Small intestine (tissue), 16 donors: ENCODE measurements around the gene KLHL42. TPM values are rescaled to one million over a fixed set of nuclear protein-coding genes. Genes with fewer than 3 reads are reported as not detected.
A peak's percentile ranks its signal among the peaks of the same experiment; 100 is the strongest.
"Not testable (repeated sequence)": the region's sequence is repeated elsewhere in the genome, so short reads cannot be mapped to it uniquely, and the experiment has no call there.

Experiments used
- DNase-seq, 2 donors: peaks; one replicate each; pipeline versions ENCODE4 v3.0.0 to v3.0.0-alpha.2; 2013
- FAIRE-seq: peaks from 2 replicates; lab custom pipeline; 2012; peaks lifted over from hg19 to GRCh38; lab: Jason Lieb, UNC
- H3K27ac ChIP-seq, 3 donors: one replicate each; pipeline ENCODE4 v1.5.1; 2013; ENCODE audit warnings: low read length in 2 of 3, mild to moderate bottlenecking in 2 of 3, control low read depth in 1 of 3, inconsistent platforms in 1 of 3, low read depth in 1 of 3, moderate library complexity in 1 of 3
- H3K27me3 ChIP-seq, 3 donors: one replicate each; pipeline ENCODE4 v1.6.1; 2013; ENCODE audit warnings: low read length in 3 of 3, inconsistent platforms in 1 of 3; ENCODE audit not compliant: control insufficient read depth in 3 of 3, insufficient read depth in 3 of 3
- H3K36me3 ChIP-seq, 3 donors: one replicate each; pipeline ENCODE4 v1.6.1; 2013; ENCODE audit warnings: low read length in 3 of 3, inconsistent platforms in 1 of 3, low read depth in 1 of 3, mild to moderate bottlenecking in 1 of 3, moderate library complexity in 1 of 3; ENCODE audit not compliant: control insufficient read depth in 3 of 3, insufficient read depth in 2 of 3
- H3K4me1 ChIP-seq, 3 donors: one replicate each; pipeline ENCODE4 v1.6.1; 2013; ENCODE audit warnings: low read length in 2 of 3, inconsistent platforms in 1 of 3, low read depth in 1 of 3, mild to moderate bottlenecking in 1 of 3, moderate library complexity in 1 of 3; ENCODE audit not compliant: control insufficient read depth in 3 of 3, insufficient read depth in 2 of 3
- H3K4me3 ChIP-seq, 3 donors: one replicate each; pipeline ENCODE4 v1.5.1; 2013; ENCODE audit warnings: low read length in 3 of 3, control low read depth in 1 of 3, inconsistent platforms in 1 of 3, low read depth in 1 of 3, mild to moderate bottlenecking in 1 of 3, moderate library complexity in 1 of 3
- H3K9me3 ChIP-seq, 2 donors: one replicate each; pipeline ENCODE4 v1.6.1; 2013; ENCODE audit warnings: low read depth in 1 of 2, low read length in 1 of 2; ENCODE audit not compliant: control insufficient read depth in 2 of 2, insufficient read depth in 1 of 2
- WGBS, 3 donors: extraction: QIAGEN DNeasy Blood & Tissue Kit; methylation state at CpG; one replicate each; pipeline ENCODE4 v1.1.7; 2013; 5-methylcytosine and 5-hydroxymethylcytosine counted together
- long read RNA-seq, 10 donors: transcript quantifications; one replicate each; lab custom pipeline, GENCODE V29; 2026
- polyA plus RNA-seq, 4 donors: library from polyadenylated mRNA; stranded (reverse) in 3 of 4; unstranded in 1 of 4; fragments of 200-250 nt in 3 of 4; fragments of 120-200 nt in 1 of 4; gene quantifications; one replicate each; pipeline versions ENCODE4 v1.2.1 to v1.2.3, GENCODE V29; 2013
- donor health status: healthy with polysubstance abuse.
- donor health status: control.
- donor health status: control.
- donor health status: Bipolar disorder and iron deficiency.
- donor health status: healthy.

KLHL42 gene, protein sequence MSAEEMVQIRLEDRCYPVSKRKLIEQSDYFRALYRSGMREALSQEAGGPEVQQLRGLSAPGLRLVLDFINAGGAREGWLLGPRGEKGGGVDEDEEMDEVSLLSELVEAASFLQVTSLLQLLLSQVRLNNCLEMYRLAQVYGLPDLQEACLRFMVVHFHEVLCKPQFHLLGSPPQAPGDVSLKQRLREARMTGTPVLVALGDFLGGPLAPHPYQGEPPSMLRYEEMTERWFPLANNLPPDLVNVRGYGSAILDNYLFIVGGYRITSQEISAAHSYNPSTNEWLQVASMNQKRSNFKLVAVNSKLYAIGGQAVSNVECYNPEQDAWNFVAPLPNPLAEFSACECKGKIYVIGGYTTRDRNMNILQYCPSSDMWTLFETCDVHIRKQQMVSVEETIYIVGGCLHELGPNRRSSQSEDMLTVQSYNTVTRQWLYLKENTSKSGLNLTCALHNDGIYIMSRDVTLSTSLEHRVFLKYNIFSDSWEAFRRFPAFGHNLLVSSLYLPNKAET
- polyA plus RNA-seq = 10 to 100 TPM in 1 of 4 donors, 1 to 10 TPM in 3; 2.2 to 16.6 (median 4.6) TPM
- long read RNA-seq, donor 1, full-length matches to known transcripts = 8 of 8 reads
- long read RNA-seq, donor 1, partial matches to known transcripts = 0 of 8 reads
- long read RNA-seq, donor 1, other reads (novel, unspliced or antisense) = 0 of 8 reads
- long read RNA-seq, donor 2, full-length matches to known transcripts = 4 of 4 reads
- long read RNA-seq, donor 2, partial matches to known transcripts = 0 of 4 reads
- long read RNA-seq, donor 2, other reads (novel, unspliced or antisense) = 0 of 4 reads
- long read RNA-seq, donor 3, partial matches to known transcripts = 5 of 6 reads
- long read RNA-seq, donor 3, other reads (novel, unspliced or antisense) = 0 of 6 reads
- long read RNA-seq, donor 4, partial matches to known transcripts = 0 of 1 reads
- long read RNA-seq, donor 4, other reads (novel, unspliced or antisense) = 0 of 1 reads
- long read RNA-seq, donor 5, full-length matches to known transcripts = 4 of 4 reads
- long read RNA-seq, donor 5, partial matches to known transcripts = 0 of 4 reads
- long read RNA-seq, donor 5, other reads (novel, unspliced or antisense) = 0 of 4 reads
- long read RNA-seq, donor 6, full-length matches to known transcripts = 6 of 6 reads
- long read RNA-seq, donor 6, partial matches to known transcripts = 0 of 6 reads
- long read RNA-seq, donor 6, other reads (novel, unspliced or antisense) = 0 of 6 reads
- long read RNA-seq, donor 7 = 0 reads
- long read RNA-seq, donor 8, partial matches to known transcripts = 0 of 1 reads
- long read RNA-seq, donor 8, other reads (novel, unspliced or antisense) = 0 of 1 reads
- long read RNA-seq, donor 9, full-length matches to known transcripts = 3 of 3 reads
- long read RNA-seq, donor 9, partial matches to known transcripts = 0 of 3 reads
- long read RNA-seq, donor 9, other reads (novel, unspliced or antisense) = 0 of 3 reads
- long read RNA-seq, donor 10, full-length matches to known transcripts = 8 of 13 reads
- long read RNA-seq, donor 10, partial matches to known transcripts = 5 of 13 reads
- long read RNA-seq, donor 10, other reads (novel, unspliced or antisense) = 0 of 13 reads

DNA sequence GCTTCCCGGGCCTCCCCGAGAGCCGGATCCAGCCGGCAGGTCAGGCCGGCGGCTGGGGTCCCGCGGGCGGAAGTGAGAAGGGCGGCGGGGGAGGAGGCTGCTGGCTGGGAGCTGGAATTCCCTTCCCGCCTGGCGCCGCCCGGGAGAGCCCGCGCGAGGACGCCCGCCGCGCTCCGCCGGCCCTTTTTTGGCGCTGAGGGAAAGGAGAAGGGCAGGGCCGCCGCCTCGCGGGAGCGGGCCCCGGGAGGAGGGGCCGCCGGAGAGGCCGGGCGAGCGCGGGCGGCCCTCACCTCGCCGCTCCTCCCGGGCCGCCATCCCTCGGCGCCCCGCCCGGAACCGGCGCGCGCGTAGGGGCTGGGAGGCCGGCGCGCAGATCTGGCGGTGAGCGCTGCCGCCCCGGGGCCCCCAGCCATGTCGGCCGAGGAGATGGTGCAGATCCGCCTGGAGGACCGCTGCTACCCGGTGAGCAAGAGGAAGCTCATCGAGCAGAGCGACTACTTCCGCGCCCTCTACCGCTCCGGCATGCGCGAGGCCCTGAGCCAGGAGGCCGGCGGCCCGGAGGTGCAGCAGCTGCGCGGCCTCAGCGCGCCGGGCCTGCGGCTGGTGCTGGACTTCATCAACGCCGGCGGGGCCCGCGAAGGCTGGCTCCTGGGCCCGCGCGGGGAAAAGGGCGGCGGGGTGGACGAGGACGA, at the start of gene KLHL42, which contains the start of gene MANSC4:
TSS of gene KLHL42 (plus strand) at position 314 of the 692 bp plus-strand sequence. CDS start at position 412, 98 bp downstream.
TSS of gene MANSC4 (minus strand) at position 317 of the 692 bp plus-strand sequence. CDS start 8,960 bp downstream, outside the sequence.
- no peaks in the 10 kb centered on the region for H3K9me3 ChIP-seq
- FAIRE-seq (no peak), DNase-seq (peak; percentile 63 to 90)
- H3K4me3 ChIP-seq = peak within 1 kb of the TSS; percentile 61 to 76 (median 66)
- peaks cover 0 to 12% (median 0%) of the 10 kb centered on the region in 3 donors for H3K36me3 ChIP-seq
- H3K27ac ChIP-seq = peak within 1 kb of the TSS; percentile 75 to 91 (median 86)
- 0% methylated on average over 60 to 92 of the region's 92 CpGs for WGBS, 3 donors
- no peaks in the 10 kb centered on the region for H3K27me3 ChIP-seq
- H3K4me1 ChIP-seq = peaks cover 0 to 13% (median 2%) of the 10 kb centered on the region in 3 donors

DNA sequence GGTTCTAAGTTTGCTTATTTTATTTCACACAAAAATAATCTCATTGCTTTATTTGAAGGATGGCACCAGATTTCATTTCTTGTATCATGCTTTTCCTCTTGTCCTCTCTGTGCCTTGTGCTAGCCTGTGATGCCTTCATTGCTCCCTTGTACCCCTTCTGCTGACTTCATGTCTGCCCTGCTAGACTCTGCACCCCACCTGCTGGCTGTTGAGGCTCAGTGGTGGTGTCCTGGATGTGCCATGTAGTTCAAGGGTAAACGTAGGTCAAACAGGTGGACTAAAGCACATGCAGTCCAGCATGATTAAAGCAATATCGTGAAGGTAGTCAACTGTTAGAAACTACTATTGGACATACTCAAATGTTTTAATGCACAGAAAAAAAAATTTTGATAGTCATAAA, 47.8 kb upstream of the KLHL42 start:
- H3K4me3 ChIP-seq = no peak overlapping the region
- H3K4me1 ChIP-seq = no peaks in the 10 kb centered on the region
- no peak overlapping the region for H3K27ac ChIP-seq
- H3K27me3 ChIP-seq = no peaks in the 10 kb centered on the region
- FAIRE-seq (no peak), DNase-seq (peak; percentile 19 to 34)
- H3K36me3 ChIP-seq = peaks cover 2 to 18% (median 5%) of the 10 kb centered on the region in 3 donors
- 39 to 65% (median 40%) methylated on average over 2 of the region's 2 CpGs for WGBS, 3 donors
- no peaks in the 10 kb centered on the region for H3K9me3 ChIP-seq

DNA sequence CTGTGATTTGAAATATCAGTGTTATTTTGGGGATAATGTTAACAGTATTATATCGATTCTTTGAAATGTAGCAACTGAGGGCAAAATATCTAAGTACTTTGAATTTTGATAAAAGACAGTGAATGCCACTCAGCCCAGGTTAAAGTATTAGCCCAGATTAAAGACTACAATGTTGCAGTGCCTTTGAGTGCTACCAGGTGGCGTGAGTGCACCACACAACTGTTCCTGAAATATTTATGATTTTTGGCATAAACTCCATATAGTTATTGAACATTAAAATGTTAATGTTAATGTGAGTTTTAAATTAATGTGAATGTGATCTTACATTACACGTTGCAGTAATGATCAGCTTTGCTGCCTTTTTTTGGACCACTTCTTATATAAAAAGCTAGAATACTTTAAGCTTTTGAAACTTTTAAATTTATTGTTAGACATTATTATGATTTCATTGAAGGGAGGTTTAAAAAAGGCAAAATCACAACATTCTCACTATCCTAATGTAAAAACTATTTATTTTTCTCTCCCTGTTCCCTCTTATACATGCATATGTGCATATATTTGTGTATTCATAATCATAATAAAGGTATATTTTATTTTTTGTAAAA, 46.9 kb upstream of the KLHL42 start:
- peaks cover 2 to 18% (median 5%) of the 10 kb centered on the region in 3 donors for H3K36me3 ChIP-seq
- FAIRE-seq = peak; percentile 73
- 15 to 40% (median 36%) methylated on average over 3 of the region's 3 CpGs for WGBS, 3 donors

DNA sequence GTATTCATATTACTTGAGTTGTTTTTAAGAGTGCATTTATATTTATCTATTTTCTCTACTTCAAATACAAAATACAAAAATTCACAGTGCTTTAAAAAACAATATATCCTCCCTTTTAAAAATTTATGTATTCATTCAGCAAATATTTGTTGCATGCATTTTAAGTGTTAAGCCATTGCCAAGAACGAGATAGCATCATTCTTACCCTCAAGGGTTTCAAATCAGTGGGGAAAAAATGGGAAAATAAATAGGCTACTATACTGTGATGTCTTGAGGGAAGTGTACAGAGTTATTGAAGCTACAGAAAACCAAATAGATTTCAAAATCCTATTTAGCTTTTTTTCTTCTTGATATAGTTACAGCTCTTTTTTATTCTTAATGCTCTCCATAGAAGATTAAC, 46.2 kb upstream of the KLHL42 start:
- no peak for FAIRE-seq
- peaks cover 2 to 19% (median 5%) of the 10 kb centered on the region in 3 donors for H3K36me3 ChIP-seq
- DNase-seq = no peak
- no peaks in the 10 kb centered on the region for H3K9me3 ChIP-seq
- no peaks in the 10 kb centered on the region for H3K27me3 ChIP-seq
- WGBS, 3 donors = 91 to 98% (median 94%) methylated on average over 1 of the region's 1 CpG
- H3K4me3 ChIP-seq = no peak overlapping the region
- no peaks in the 10 kb centered on the region for H3K4me1 ChIP-seq
- H3K27ac ChIP-seq = no peak overlapping the region

More for the DNA sequence above, 46.9 kb upstream of the KLHL42 start:
- no peak overlapping the region for H3K27ac ChIP-seq
- peak; percentile 36 to 45 for DNase-seq
- H3K4me1 ChIP-seq = no peaks in the 10 kb centered on the region
- no peak overlapping the region for H3K4me3 ChIP-seq
- H3K9me3 ChIP-seq = no peaks in the 10 kb centered on the region
- H3K27me3 ChIP-seq = no peaks in the 10 kb centered on the region

DNA sequence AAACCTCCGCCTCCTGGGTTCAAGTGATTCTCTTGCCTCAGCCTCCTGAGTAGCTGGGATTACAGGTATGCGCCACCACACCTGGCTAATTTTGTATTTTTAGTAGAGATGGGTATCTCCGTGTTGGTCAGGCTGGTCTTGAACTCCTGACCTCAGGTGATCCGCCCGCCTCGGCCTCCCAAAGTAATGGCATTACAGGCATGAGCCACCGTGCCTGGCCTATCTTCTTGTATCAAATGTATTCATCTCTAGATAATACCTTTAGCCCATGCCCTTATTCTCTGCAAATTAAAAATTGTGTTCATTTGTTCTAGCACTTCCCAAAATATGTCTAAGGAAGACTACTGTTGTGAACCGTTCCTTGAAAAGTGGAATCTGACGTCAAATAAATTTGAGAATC, 45.7 kb upstream of the KLHL42 start:
- WGBS, 3 donors = 91 to 96% (median 93%) methylated on average over 9 of the region's 9 CpGs
- DNase-seq, H3K4me1 ChIP-seq, H3K4me3 ChIP-seq, H3K9me3 ChIP-seq, H3K27ac ChIP-seq, FAIRE-seq, H3K27me3 ChIP-seq: not testable (repeated sequence)
- peaks cover 2 to 22% (median 5%) of the 10 kb centered on the region in 3 donors for H3K36me3 ChIP-seq

DNA sequence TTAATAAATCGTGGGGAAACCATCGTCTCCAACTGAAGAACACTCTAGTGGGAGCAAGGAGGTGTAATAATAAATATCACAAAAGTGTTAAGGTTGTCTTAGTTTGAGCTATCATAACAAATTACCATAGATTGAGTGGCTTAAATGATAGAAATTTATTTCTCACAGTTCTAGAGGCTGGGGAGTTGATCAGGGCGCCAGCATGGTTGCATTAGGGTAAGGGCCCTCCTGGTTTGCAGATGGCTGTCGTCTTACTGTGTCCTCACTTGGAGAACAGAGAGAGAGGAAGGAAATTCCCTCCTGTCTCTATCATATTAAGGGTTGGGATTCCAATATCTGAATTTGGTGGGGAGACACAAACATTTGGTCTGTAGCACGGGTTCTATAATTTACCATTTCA, 36.4 kb upstream of the KLHL42 start:
- no peak for FAIRE-seq
- Histone ChIP-seq H3K9me3 (no peaks in the 10 kb centered on the region), H3K27ac (no peak overlapping the region), H3K4me3 (no peak overlapping the region), H3K27me3 (no peaks in the 10 kb centered on the region), H3K4me1 (peaks cover 0 to 2% (median 2%) of the 10 kb centered on the region in 3 donors), H3K36me3 (peaks cover 0 to 22% (median 4%) of the 10 kb centered on the region in 3 donors)
- no peak for DNase-seq
- 95 to 99% (median 97%) methylated on average over 5 of the region's 5 CpGs for WGBS, 3 donors

DNA sequence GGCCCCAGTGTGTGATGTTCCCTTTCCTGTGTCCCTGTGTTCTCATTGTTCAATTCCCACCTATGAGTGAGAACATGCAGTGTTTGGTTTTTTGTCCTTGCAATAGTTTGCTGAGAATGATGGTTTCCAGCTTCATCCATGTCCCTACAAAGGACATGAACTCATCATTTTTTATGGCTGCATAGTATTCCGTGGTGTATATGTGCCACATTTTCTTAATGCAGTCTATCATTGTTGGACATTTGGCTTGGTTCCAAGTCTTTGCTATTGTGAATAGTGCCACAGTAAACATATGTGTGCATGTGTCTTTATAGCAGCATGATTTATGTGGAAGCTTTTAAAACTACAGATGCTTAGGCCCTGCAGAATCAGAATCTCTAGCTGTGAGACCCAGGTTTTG, 34.3 kb upstream of the KLHL42 start:
- not testable (repeated sequence) for H3K9me3 ChIP-seq, H3K27me3 ChIP-seq, DNase-seq, H3K4me1 ChIP-seq, H3K4me3 ChIP-seq, H3K27ac ChIP-seq, FAIRE-seq
- peaks cover 0 to 18% (median 2%) of the 10 kb centered on the region in 3 donors for H3K36me3 ChIP-seq
- 70 to 100% (median 100%) methylated on average over 1 of the region's 1 CpG for WGBS, 3 donors
